ENCODE data around the gene APOO. TPM values are rescaled to one million over a fixed set of nuclear protein-coding genes. Genes with fewer than 3 reads are reported as not detected.
"Not testable (repeated sequence)": the region's sequence is repeated elsewhere in the genome, so short reads cannot be mapped to it uniquely, and the experiment has no call there.

The APOO gene
- total RNA-seq, 1 donor from 2014 or later: 22.4 TPM

DNA sequence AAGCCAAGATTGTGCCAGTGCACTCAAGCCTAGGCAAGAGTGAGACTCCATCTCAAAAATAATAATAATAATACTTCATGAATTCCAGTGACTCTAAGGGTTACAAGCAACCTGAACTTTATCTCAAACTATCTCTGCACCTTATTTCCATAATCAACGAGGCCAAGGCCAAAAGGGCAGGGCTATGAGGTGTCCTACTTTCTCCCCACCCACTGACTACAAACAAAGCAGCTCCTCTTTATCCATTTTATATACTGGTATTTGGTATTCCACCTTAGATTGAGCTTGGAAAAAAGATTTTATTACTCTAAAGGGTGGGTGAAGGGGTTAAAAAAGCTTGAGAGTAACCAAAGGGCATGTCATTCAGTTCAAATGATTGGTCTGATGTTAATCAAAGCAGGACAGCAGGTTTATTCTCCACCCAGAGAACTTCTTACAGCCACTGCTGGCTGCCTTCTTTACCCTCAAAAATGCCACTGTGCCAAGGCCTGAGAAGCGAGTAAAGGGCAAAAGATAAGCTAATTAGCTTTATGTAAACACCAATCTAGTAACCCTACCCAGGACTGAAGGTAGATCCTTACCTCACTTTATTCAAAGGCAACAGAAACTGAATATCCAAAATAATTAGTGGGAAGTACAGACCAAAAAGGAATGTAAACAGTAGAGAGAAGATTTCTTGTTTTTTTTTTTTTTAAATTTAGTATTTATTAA is 28.2 kb downstream of the APOO start:
- intact Hi-C loops (cut with micrococcal nuclease): no loop called here
- Mint-ChIP-seq H3K4me3 (ENCODE audit: low read depth) (no peak overlapping the region), H3K9me3 (no peaks in the 10 kb centered on the region), H3K27ac (no peak overlapping the region), H3K27me3 (ENCODE audit: low read depth) (no peaks in the 10 kb centered on the region), H3K4me1 (ENCODE audit: low read depth) (peaks cover 9% of the 10 kb centered on the region), H3K36me3 (ENCODE audit: low read depth) (no peaks in the 10 kb centered on the region)
- no peak for DNase-seq (ENCODE audit: low spot score)

DNA sequence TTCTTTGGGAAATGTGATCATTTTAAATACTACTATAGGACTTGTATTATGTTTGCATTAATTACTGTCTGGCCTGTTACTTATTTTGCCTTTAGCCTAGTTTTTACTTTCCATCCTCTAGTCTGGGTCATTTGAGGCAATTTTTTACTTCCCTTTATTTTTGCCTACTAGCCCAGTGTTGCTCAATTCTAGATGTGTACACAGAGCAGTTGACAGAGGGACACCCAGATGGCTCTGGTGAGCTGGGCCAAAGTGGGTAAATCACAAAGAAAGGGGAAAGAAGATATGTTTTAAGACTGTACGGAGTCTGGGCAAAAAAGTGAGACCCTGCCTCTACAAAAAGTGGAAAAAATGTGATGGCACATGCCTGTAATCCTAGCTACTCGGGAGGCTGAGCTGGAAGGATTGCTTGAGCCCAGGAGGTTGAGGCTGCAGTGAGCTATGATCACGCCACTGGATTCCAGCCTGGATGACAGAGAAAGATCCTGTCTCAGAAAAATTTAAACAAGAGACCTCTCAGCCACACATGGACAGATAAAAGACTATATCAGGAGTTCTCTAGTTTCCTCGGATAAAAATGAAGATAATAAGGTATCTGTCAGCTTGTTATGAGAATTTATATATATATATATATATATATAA is 35.7 kb downstream of the APOO start:
- DNase-seq (ENCODE audit: low spot score): no peak
- Mint-ChIP-seq H3K4me3 (ENCODE audit: low read depth) (no peak overlapping the region), H3K9me3 (no peaks in the 10 kb centered on the region), H3K4me1 (ENCODE audit: low read depth) (no peaks in the 10 kb centered on the region), H3K27me3 (ENCODE audit: low read depth) (no peaks in the 10 kb centered on the region), H3K27ac (no peak overlapping the region), H3K36me3 (ENCODE audit: low read depth) (peaks cover 3% of the 10 kb centered on the region)
- intact Hi-C loops (cut with micrococcal nuclease): no loop called here

DNA sequence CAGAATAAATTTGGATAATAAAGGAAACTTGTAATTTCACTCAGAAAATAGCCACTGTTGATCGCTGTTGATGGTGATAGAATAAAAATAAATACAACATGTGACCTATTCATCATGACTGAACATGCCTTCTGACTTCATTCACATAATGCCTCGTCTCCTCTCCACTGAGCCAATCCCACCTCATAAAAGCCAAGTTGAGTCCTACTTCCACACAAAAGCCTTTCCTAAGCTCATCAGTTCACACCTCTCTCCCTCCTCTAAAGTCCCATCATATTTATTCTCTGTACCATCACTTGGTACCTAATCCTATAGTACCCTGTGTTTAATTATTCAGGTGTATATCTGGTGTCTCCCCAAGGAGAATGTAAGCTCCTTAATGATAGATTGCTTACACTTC is 37.7 kb downstream of the APOO start:
- Mint-ChIP-seq H3K9me3 (no peaks in the 10 kb centered on the region), H3K27me3 (ENCODE audit: low read depth) (no peaks in the 10 kb centered on the region), H3K4me3 (ENCODE audit: low read depth) (no peak overlapping the region), H3K4me1 (ENCODE audit: low read depth) (no peaks in the 10 kb centered on the region), H3K27ac (no peak overlapping the region), H3K36me3 (ENCODE audit: low read depth) (peaks cover 3% of the 10 kb centered on the region)
- intact Hi-C loops (cut with micrococcal nuclease): no loop called here
- DNase-seq (ENCODE audit: low spot score): no peak

- Mint-ChIP-seq H3K27ac (no peak overlapping the region), H3K4me3 (ENCODE audit: low read depth) (no peak overlapping the region), H3K4me1 (ENCODE audit: low read depth) (no peaks in the 10 kb centered on the region), H3K9me3 (no peaks in the 10 kb centered on the region), H3K27me3 (ENCODE audit: low read depth) (no peaks in the 10 kb centered on the region), H3K36me3 (ENCODE audit: low read depth) (peaks cover 4% of the 10 kb centered on the region)
- intact Hi-C loops (cut with micrococcal nuclease): no loop called here
- no peak for DNase-seq (ENCODE audit: low spot score)
Observed at GRCh38 chrX:23864742-23865326, 42.9 kb downstream of the APOO start.

DNA sequence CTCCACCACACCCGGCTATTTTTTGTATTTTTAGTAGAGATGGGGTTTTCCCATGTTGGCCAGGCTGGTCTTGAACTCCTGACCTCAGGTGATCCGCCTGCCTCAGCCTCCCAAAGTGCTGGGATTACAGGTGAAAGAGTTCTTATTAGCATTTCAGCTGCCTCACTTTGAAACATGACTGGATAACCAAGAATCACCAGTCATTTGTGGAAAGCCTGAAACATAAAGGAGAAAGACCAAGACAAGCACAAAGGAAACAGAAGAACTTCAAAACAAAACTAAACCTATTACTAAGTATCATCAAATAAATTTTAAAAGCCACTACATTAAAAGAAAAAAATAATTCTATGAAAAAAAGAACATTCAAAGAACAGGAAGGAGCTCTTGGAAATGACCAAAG is 45.8 kb downstream of the APOO start:
- H3K4me1 Mint-ChIP-seq (ENCODE audit: low read depth); DNase-seq (ENCODE audit: low spot score); H3K36me3 Mint-ChIP-seq (ENCODE audit: low read depth); intact Hi-C loops (cut with micrococcal nuclease); H3K27ac Mint-ChIP-seq; H3K9me3 Mint-ChIP-seq; H3K4me3 Mint-ChIP-seq (ENCODE audit: low read depth); H3K27me3 Mint-ChIP-seq (ENCODE audit: low read depth): not testable (repeated sequence)

DNA sequence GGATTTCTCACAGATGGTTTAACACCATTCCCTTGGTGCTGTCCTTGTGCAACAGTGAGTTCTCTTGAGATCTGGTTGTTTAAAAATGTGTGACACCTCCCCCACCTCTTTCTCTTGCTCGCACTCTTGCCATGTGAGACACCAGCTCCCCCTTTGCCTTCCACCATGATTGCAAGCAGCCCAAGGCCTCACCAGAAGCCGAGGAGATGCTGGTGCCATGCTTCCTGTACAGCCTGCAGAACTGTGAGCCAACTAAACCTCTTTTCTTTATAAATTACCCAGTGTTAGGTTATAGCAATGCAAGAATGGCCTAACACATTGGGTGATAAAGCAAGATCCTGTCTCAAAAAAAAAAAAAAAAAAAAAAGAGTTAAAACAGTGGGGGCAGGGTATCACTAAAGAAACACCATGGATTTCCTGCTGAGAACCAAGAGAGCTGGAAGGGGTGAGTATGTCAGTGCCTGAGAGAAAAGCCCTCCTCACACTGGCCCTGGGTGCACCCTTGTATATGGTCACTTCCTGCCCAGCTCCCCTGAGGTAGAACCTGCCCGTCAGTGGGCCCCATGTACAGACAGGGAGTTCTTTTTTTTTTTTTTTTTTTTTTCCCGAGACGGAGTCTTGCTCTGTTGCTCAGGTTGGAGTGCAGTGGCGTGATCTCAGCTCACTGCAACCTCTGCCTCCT is 46.4 kb downstream of the APOO start:
- Mint-ChIP-seq H3K36me3 (ENCODE audit: low read depth) (peaks cover 6% of the 10 kb centered on the region), H3K9me3 (no peaks in the 10 kb centered on the region), H3K4me3 (ENCODE audit: low read depth) (no peak overlapping the region), H3K27me3 (ENCODE audit: low read depth) (no peaks in the 10 kb centered on the region), H3K27ac (no peak overlapping the region), H3K4me1 (ENCODE audit: low read depth) (no peaks in the 10 kb centered on the region)
- intact Hi-C loops (cut with micrococcal nuclease): no loop called here
- no peak for DNase-seq (ENCODE audit: low spot score)

DNA sequence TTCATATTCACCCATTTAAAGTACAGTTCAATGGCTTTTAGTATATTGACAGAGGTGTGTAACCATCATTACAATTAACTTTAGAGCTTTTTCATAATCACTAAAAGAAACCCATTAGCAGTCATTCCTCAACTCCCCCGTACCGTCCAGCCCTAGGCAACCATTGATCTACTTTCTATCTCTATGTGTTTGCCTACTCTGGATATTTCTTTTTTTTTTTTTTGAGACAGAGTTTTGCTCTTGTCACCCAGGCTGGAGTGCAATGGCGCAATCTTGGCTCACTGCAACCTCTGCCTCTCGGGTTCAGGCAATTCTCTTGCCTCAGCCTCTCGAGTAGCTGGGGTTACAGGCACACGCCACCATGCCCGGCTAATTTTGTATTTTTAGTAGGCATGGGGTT is 48.5 kb downstream of the APOO start:
- H3K27ac Mint-ChIP-seq; intact Hi-C loops (cut with micrococcal nuclease): not testable (repeated sequence)

GRCh38 chrX:23857935-23858334 is 49.8 kb downstream of the APOO start:
- Mint-ChIP-seq H3K27me3 (ENCODE audit: low read depth) (no peaks in the 10 kb centered on the region), H3K27ac (no peak overlapping the region), H3K36me3 (ENCODE audit: low read depth) (peaks cover 2% of the 10 kb centered on the region), H3K9me3 (no peaks in the 10 kb centered on the region), H3K4me1 (ENCODE audit: low read depth) (no peaks in the 10 kb centered on the region), H3K4me3 (ENCODE audit: low read depth) (no peak overlapping the region)
- no peak for DNase-seq (ENCODE audit: low spot score)
- intact Hi-C loops (cut with micrococcal nuclease): no loop called here

More for the DNA sequence above, 48.5 kb downstream of the APOO start:
- not testable (repeated sequence) for DNase-seq (ENCODE audit: low spot score); H3K27me3 Mint-ChIP-seq (ENCODE audit: low read depth); H3K4me3 Mint-ChIP-seq (ENCODE audit: low read depth); H3K4me1 Mint-ChIP-seq (ENCODE audit: low read depth); H3K9me3 Mint-ChIP-seq; H3K36me3 Mint-ChIP-seq (ENCODE audit: low read depth)

GRCh38 chrX:23857363-23857762 is 50.4 kb downstream of the APOO start:
- Mint-ChIP-seq H3K36me3 (ENCODE audit: low read depth) (peaks cover 2% of the 10 kb centered on the region), H3K4me3 (ENCODE audit: low read depth) (no peak overlapping the region), H3K9me3 (no peaks in the 10 kb centered on the region), H3K27me3 (ENCODE audit: low read depth) (no peaks in the 10 kb centered on the region), H3K27ac (no peak overlapping the region), H3K4me1 (ENCODE audit: low read depth) (no peaks in the 10 kb centered on the region)
- intact Hi-C loops (cut with micrococcal nuclease): no loop called here
- DNase-seq (ENCODE audit: low spot score): no peak

DNA sequence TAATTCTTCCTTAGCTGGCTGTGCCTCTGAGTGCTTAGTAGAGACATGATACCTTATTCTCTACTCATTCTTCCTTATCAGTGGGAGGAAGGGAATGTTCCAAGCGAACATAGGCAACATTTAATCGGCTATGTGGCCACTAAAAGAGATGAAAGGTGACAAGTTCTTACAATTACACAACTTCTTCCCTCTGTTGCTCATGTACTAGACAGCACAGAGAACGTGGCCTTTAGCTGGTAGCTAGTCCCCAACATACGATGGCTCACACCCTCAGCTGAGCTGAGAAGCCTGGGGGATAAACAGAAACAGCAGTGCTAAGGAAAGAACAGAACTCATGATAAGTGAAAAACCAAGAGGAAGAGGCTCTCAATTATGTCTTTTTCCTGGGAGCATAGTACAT is 52.2 kb downstream of the APOO start:
- Mint-ChIP-seq H3K36me3 (ENCODE audit: low read depth) (peaks cover 2% of the 10 kb centered on the region), H3K4me1 (ENCODE audit: low read depth) (no peaks in the 10 kb centered on the region), H3K27ac (no peak overlapping the region), H3K9me3 (no peaks in the 10 kb centered on the region), H3K4me3 (ENCODE audit: low read depth) (no peak overlapping the region), H3K27me3 (ENCODE audit: low read depth) (no peaks in the 10 kb centered on the region)
- DNase-seq (ENCODE audit: low spot score): no peak
- intact Hi-C loops (cut with micrococcal nuclease): no loop called here

- no peak for DNase-seq (ENCODE audit: low spot score)
- Mint-ChIP-seq H3K27me3 (ENCODE audit: low read depth) (no peaks in the 10 kb centered on the region), H3K4me1 (ENCODE audit: low read depth) (no peaks in the 10 kb centered on the region), H3K36me3 (ENCODE audit: low read depth) (peaks cover 2% of the 10 kb centered on the region), H3K27ac (no peak overlapping the region), H3K4me3 (ENCODE audit: low read depth) (no peak overlapping the region), H3K9me3 (no peaks in the 10 kb centered on the region)
- intact Hi-C loops (cut with micrococcal nuclease): no loop called here
Observed at GRCh38 chrX:23854945-23855344, 52.8 kb downstream of the APOO start.

DNA sequence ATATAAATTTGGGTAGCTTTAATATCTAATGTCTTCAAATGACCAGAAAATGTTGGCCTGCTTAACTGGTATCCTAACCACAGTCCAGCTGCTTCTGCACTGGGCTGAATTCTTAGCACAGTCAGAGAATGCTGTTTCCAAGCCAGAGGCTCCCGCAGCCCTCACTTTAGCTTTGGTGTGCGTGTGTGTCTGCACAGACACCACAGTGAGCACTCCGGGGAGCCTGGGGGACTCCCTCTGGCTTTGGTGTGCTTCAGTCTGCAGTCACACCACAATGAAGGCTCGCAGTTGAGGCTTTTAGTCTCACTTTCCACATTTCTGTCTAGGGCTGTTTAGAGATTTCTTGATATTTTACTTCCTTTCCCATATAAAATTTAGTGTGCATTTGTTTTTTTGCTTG is 53.6 kb downstream of the APOO start:
- no peaks in the 10 kb centered on the region for H3K27me3 Mint-ChIP-seq (ENCODE audit: low read depth)
- H3K4me3 Mint-ChIP-seq (ENCODE audit: low read depth): no peak overlapping the region
- no peak for DNase-seq (ENCODE audit: low spot score)
- intact Hi-C loops (cut with micrococcal nuclease): no loop called here
- no peak overlapping the region for H3K27ac Mint-ChIP-seq
- H3K4me1 Mint-ChIP-seq (ENCODE audit: low read depth): no peaks in the 10 kb centered on the region
- no peaks in the 10 kb centered on the region for H3K9me3 Mint-ChIP-seq
- peaks cover 2% of the 10 kb centered on the region for H3K36me3 Mint-ChIP-seq (ENCODE audit: low read depth)

- H3K27me3 Mint-ChIP-seq (ENCODE audit: low read depth): no peaks in the 10 kb centered on the region
- H3K4me3 Mint-ChIP-seq (ENCODE audit: low read depth): no peak overlapping the region
- no peaks in the 10 kb centered on the region for H3K9me3 Mint-ChIP-seq
- no peak overlapping the region for H3K27ac Mint-ChIP-seq
- DNase-seq (ENCODE audit: low spot score): no peak
- intact Hi-C loops (cut with micrococcal nuclease): no loop called here
- H3K4me1 Mint-ChIP-seq (ENCODE audit: low read depth): no peaks in the 10 kb centered on the region
- no peaks in the 10 kb centered on the region for H3K36me3 Mint-ChIP-seq (ENCODE audit: low read depth)
Observed at GRCh38 chrX:23851544-23851943, 56.2 kb downstream of the APOO start.
